HG03442 (cell line): ENCODE data around the gene MRPL1.

Experiments
- ATAC-seq: cut with Tn5 transposase; IDR thresholded peaks from one replicate; pipeline ENCODE4 v1.9.1; 2021; ENCODE audit warnings: mild to moderate bottlenecking, moderate library complexity; ENCODE audit not compliant: unreplicated experiment

The MRPL1 gene

DNA sequence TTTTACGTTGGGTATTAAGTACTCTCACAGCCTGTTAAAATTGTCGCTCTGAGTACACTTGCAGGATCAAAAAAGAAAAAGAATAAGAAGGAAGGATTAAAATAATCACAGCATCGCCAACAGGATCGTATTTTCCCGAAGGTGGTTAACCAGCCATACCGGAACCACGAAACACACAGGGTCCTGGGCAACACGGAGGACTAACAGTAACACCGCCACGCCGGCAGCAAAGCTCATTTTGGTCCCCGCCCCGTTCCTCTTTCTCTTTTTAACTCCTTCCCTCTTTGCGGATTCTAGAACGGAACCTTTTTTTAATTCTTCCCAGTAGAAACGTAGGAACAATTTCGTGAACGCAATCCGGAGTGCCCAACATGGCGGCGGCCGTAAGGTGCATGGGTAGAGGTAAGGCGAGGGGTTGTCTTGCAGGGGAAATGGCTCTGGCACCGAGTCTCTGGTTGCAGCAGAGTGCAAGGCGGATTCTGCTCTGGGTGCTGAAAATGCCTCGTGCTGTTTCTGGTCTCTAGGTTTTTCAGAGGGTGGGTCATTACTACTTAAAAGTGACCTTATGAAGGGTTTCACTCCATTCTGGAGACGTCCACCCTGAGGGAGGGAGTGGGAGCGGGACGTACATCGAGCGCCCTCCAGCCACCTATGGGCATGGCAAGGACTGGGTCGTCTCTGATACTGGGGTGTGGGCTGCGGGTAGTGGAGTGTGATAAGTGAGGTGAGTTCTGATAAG is at the start of gene MRPL1:
MRPL1 (plus strand) TSS at position 353 of the 739 bp plus-strand sequence; CDS start at position 372, 19 bp downstream.
- peak; percentile 81 for ATAC-seq

DNA sequence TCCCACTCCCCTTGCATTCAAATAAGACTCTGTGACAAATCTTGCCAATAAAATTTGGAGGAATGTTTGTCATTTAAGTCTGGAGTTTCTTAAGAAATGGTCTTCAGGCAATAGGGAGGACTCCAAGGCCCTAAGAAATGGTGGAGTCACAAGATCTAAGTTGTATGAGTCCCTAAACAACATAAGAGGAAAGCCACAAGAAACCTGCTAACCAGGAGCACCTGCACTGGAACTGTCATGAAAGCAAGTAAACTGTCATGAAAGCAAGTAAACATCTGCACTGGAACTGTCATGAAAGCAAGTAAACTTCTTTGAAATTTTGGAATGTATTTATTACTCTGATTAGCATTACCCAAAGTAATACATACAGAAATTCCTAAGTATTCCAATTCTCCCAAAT is 47.0 kb upstream of the MRPL1 start:
- no peak for ATAC-seq

DNA sequence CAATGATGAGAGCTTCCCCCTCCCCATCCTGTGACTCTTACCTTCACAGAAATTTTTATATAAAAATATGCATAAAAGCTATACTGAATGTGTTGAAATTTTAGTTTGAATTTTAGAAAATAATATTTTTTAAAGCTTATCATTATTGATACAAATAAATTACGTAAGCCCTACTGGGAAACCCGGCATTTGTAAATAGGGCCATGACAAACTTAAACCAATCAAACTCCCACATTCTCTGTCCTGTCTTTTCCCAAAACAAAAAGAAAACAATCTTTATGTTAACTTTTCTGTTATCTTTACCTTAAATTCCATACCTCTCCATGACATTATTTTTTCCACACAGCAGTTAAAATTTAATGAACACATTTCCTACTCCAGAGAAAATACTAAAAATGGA is 46.1 kb upstream of the MRPL1 start:
- no peak for ATAC-seq

DNA sequence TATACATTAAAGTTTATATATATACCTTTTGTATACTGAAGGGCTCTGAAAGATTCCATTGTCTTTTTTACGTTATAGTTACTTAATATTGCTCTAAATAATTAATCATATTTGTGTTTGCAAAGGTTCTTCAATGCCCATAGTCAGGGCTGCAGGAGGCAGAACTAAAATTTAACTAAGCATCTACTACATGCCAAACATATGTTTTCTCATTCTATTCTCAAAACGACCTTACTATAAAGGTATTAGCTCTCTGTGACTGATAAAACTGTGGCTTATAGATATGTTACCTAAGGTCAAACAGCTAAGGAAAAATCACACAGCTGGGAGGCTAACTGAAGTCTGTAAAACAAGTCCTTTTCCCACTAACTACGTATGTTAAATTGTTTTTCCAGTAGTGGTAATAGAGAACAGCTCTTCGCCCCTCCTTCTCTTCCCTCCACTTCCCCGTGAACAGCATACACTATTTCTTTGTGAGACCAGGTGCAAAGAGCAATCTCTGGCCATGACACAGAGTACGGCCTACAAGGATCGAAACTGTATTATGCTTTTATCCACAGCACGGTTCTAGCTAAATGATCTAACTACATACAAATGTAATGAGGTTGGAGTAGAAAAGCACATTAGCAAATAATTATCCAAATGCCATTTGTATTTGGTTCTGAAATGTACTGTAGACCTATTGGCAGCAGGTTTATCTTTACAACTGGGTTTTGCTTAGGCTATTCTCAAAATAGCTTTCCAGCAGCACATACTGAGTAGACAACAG is 45.1 kb upstream of the MRPL1 start:
- ATAC-seq, result no peak

DNA sequence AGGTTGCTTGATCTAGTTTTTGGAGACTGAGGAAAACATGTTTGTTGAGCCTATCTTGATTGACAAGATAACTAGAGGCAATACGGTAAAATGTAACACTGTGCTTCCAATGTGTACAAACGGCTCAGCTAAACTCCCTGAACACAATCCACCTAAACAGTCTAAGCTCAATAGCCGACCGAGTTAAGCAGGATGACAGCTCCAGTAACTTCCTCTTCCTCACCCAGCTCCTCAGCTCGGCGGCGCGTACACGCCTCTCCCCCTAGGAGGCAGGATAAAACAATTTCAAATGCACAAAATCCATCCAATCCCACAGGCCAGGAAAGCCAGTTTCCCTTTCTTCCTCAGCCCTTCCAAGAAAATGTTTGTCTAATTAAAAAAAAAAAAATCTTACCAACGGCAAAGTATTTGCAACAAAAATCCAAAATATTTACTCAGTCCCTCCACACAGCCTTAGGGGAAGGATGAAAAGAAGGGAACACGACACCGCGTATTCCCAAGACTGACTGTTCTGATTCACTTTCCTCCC is 44.5 kb upstream of the MRPL1 start:
- ATAC-seq, result peak; percentile 21

DNA sequence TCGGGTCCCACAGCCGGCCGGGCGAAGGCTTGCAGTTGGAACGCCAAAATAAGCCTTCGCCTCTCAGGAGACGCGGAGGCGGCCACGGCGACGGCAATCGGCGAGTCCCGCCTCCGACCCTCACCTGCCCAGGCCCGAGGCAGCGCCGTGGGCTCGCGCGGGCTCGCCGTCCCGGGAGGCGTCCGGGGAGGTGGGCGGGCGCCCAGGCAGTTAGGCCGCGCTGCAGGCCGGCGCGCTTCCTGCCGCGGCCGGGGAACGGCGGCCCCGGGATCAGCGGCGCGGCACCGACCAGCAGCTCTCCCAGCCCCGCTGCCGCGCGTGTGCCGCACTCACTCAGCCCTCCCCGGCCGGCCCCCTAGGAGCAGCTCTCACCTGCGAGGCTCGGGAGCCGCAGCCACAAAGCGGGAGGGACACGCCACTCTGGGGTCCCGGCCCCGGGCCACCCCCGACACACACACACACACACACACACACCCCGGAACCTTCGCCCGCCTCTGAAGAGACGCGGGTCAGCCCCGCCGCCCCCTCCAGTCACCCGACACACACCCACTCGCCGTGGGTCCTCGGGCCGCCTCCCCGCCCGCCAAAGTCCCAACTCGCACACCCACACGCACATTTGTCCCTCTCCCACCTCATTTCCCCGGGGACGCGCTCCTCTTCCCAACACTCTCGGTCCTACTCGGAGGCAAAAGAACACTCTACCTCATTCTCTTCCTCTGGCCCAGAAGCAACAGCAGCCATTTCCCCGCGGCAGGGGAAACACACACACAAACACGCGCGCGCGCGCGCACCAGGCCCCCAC is 43.8 kb upstream of the MRPL1 start, which contains the start of gene CNOT6L:
CNOT6L (minus strand) TSS at position 767 of the 802 bp plus-strand sequence; CDS start at position 707, 60 bp downstream.
- no peak for ATAC-seq

DNA sequence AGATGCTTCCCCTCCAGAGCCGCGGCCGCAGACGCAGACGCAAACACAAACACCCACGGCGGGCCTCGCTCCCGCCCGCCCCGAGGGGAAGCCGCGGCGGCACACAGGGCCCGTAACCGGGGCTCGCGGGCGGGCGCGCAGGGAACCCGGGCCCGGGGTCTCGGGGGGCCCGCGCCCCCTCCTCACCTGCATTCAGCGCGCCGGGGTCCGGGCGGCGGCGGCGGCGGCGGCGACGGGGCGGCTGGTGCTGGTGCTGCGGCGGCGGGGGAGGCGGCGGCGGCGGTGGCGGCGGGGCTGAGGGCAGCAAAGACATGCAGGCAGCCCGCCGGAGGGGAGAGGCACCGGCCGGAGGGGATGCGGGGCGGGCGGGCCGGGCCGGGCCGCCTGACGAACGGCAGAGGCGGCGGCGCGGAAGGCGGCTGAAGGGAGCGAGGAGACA is 43.2 kb upstream of the MRPL1 start:
- ATAC-seq, result peak; percentile 17

DNA sequence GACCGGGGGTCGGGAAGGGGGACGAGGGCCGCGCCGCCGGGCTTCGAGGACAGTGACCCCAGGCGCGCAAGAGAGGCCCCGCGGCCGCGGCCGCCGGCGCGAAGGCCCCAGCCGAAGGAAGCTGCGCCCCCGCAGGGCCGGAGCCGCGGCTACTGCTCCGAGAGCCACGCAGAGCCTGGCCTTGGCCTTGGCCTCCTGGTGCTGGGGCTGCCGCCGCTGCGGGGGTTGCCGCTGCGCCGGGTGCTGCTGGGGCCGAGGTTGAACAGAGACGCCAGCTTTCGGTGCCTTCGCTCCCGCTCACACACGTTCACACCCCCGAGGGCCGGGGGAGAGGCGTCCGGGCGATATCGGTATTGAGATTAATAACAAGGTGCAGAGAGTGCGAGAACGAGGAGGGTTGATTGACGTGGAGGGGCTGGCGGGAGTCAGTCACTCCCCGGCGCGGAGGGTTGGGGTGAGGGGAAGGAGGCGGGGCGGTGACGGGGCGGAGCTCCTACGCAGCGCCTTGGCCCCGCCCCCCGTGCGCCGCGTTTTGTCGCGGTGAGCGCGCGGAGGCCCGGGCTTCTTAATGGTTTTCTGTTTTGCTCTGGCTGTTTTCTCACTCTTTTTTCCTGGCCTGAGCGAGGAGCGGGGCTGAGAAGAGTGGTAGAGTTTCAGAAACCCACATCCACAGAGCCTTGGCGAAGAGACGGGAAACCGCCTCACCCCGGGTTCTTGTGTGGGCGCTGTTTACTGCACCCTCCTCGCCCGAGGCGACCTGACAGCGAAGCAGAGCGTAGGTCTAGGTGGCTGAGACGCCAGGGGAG is 42.6 kb upstream of the MRPL1 start:
- ATAC-seq, result peak; percentile 73

DNA sequence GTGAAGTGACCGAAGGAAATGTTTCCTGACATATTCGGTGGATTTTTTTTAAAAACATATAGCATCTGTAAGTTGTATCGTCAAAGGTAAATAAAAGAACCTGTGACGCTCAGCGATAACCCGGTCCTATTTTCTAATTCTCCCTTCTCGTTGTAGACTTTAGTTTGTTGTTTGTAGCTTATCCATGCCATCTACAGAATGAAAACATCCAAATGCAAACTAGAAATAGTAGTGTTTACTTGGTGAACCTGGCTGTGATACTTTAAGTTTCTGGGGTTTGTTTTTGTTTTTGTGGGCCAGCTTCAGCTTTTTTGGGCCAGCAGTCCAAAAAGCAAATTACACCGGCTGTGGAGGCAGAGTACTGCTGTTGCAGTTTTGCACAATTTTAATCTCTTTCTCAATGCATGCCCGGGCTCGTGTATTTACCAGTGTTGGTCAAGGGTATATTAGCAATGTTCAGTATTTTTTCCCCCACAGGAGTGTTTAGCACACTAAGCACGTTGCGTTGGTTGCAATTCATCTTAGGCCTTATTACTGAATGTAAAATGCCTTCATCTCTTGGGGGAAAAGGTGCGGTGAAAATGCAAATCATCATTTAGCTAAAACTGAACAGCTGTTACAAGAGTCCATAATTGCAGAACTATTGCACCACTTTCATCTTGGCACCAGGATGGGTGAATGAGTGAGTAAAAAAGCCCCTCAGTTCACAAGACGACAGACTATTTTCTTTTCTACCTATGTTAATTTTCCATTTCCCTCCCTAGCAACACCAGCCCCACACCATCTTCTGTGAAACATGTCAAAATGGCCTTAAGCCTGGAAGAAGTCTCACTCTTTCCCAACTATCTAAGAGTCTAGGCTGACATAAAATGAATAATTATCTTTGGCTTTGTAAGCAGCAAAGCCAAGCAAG is 41.7 kb upstream of the MRPL1 start:
- ATAC-seq, result no peak

DNA sequence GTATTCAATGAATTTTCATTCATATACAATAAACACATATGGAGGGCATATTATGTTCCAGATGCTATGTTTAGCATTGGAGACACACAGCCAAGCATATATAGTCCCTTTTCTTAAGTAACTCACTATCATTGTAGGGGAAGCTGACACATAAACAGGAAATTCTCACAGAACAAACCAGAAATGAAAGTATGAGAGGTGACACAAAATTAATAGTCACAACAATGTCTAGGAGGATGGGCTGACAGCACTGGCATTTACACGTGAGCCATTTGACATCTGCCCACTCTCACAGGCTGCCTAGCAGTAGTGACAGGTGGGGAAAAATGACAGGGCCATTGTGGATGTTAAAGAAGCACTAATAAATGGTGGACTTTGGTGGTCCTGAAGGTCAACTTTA is 40.9 kb upstream of the MRPL1 start:
- ATAC-seq, result no peak

DNA sequence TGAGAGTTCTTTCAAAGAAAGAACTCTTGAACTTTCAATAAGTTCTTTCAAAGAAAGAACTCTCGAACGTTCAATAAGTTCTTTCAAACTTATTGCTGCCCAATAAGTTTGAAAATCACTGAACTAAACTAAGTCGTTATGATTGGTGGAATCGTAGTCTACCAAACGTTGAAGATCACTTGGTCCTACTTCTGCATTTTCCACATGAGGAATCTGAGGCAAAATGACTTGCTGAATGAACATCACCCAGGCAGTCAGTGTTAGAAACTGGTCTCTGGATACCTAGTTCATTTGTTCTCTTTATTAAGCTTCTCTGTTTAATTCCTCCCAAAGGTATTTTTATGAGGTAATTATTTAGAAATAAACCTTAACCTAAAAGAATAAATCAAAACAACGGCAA is 36.4 kb upstream of the MRPL1 start:
- no peak for ATAC-seq

DNA sequence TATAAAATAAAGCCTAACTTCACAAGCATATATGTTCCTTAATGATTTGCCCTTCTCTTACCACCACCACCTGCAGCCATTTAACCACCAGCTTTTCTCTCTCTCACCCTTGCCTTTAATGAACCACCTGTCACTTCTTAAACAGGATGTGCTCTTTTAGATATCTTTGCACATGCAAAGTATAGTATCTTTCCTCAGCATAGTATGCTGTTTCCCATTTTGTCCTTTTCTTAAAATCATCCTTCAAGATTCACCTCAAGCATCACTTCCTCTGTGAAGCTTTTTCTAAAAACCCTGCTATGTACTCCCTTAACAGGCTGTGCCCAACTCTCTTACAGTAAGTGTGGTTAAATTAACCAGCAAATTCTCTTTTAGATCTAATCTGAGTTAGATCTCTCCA is 35.3 kb upstream of the MRPL1 start:
- ATAC-seq, result no peak

DNA sequence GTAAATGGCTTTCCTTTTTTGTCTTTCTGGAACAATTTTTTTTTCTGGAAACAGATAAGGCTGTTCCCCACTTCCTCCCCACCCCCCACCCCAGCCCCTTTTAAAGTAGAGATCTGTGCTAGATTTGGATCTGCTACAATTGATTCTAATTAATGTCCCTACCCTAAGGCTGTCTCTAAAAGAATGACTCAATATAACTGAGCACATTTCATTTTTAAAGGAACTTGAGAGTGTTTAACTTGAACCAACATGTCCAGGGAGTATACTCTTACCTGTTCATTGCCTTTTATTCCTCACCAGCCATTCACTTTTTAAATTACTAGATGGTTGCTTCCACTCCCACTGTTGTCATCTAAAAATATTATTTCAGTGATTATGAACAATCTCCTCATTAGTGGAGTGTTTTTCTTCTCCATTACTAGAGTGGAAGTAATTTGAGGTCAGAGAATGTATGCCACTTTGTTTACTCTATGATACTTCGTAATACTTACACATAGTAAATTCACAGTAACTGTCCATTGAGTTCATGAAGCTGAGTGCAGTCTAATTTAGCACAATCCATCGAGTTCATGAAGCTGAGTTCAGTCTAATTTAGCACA is 29.4 kb upstream of the MRPL1 start:
- ATAC-seq, result no peak

DNA sequence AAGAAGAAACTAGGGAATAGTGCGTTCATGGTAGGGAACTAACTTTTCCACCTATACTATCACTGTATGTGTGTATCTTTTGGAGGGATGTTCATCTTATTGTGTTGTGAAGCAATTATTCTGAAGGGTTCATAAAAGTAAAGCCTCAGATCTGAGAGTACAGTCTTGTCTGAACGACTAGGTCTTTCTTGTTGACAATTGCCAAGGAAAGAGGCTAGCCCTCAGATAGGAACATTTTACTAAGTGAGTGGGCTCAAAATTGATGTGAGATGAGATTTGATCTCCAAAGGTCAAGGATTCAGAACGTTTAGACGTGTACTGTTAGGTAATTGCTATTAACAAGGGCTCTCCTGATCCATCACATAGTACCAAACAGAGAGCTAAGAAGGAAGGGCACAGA is 28.2 kb upstream of the MRPL1 start:
- no peak for ATAC-seq

DNA sequence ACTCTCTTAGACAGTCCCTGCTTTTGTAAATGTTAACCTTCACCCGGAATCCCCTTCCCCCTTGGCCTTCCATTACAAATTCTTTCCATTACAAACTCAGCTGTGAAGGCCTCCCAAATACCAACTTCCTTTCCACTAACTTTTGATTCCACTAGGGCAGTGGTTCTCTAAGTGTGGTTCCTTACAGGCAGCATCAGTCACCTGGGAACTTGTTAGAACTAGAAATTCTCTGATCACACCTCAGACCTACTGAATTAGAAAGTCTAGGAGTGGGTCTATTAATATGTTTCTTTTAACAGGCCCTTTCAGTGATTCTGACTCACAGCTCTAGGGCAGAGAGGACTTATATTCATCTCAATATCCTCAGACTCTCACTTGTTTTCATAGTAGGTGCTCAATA is 19.0 kb upstream of the MRPL1 start:
- no peak for ATAC-seq

DNA sequence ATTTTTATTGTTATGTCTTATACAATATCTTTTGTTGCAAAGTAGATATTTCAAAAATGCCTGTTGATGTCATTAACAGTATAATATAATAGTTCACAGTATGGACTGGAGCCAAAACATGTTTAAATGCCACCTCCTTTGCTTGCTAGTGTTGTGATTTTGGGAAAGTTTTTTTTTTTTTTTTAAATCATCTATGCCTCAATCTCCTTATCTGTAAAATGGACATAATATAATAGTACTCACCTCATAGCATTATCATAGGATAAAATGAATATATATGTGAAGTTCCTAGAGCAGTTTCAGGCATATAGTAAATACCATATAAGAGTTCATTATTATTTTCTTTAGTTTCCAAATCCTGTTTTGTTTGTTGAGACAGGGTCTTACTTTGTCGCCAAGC is 18.3 kb upstream of the MRPL1 start:
- no peak for ATAC-seq

DNA sequence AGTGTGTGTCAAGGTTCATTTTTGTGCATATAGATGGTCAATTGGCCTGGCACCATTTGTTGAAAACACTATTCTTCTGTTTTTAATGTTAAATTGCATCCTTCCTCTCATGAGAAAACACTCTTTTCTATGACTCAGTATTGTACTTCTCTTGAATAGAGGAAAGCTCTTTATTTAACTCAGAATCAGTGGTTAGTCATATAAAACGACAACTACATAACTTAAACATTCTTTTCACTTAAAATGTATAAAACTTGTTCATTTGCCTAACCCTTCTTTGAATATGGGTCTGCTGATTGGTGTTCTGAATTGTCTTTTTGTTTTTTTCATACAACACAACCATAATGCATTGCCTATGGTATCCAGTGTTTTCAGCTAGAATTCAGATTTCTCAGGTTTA is 17.2 kb upstream of the MRPL1 start:
- ATAC-seq, result no peak

DNA sequence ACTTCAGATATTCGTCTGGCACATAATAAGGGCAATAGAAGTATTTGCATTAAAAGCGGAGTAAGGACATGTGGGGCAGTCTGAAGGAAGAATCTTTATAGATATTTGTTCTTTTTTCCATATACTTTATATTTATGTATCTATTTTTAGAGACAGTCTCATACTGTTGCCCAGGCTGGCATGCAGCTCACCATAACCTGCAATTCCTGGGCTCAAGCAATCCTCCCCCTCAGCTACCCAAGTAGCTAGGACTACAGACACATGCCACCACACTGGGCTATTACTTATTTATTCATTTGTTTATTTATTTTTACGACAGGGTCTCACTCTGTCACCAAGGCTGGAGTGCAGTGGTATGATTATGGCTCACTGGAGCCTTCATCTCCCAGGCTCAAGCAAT is 16.7 kb upstream of the MRPL1 start:
- ATAC-seq, result no peak

DNA sequence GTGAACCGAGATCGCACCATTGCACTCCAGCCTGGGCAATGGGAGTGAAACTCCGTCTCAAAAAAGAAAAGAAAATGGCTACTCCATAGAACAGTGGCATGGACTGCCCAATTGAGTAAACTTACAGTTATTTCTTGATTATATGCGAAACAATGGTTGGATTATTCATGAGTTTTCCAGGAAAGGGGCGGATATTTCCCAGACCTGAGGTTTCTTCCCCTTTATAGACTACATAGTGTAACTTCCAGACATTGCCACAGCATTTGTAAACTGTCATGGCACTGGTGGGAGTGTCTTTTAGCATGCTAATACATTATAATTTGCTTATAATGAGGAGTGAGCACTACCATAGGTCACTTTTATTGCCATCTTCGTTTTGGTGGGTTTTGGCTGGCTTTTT is 14.1 kb upstream of the MRPL1 start:
- ATAC-seq, result no peak
